Type B pancreatic cell (in vitro differentiated cells): ENCODE data around the gene AK4. TPM values are rescaled to one million over a fixed set of nuclear protein-coding genes. Genes with fewer than 3 reads are reported as not detected.

ENCODE experiments used
- DNase-seq: peaks from one replicate; pipeline ENCODE4 v3.0.0; 2021; ENCODE audit warnings: mixed read lengths; ENCODE audit not compliant: unreplicated experiment; ENCODE audit errors: extremely low spot score
- H3K27ac Mint-ChIP-seq: 2 replicates; pipeline ENCODE4 v1.8.0; 2021; ENCODE audit warnings: mild to moderate bottlenecking, mixed read lengths
- H3K27me3 Mint-ChIP-seq: 2 replicates; pipeline ENCODE4 v1.8.0; 2021; ENCODE audit warnings: mixed read lengths
- H3K36me3 Mint-ChIP-seq: 2 replicates; pipeline ENCODE4 v1.8.0; 2021; ENCODE audit warnings: mixed read lengths
- H3K4me1 Mint-ChIP-seq: one replicate; pipeline ENCODE4 v1.8.0; 2021; ENCODE audit warnings: mixed read lengths; ENCODE audit not compliant: unreplicated experiment
- H3K4me3 Mint-ChIP-seq: 2 replicates; pipeline ENCODE4 v1.8.0; 2021; ENCODE audit warnings: mild to moderate bottlenecking, mixed read lengths
- H3K9me3 Mint-ChIP-seq: 2 replicates; pipeline ENCODE4 v1.8.0; 2021; ENCODE audit warnings: mixed read lengths
- CTCF ChIP-seq: fragments of 200-600 bp; sonication (generic); conservative IDR thresholded peaks from 2 replicates; pipeline ENCODE4 v1.5.0; 2021; ENCODE audit warnings: antibody characterized with exemption, mild to moderate bottlenecking
- total RNA-seq: library from RNA; stranded (reverse); gene quantifications from 2 replicates; pipeline ENCODE4 v1.2.1, GENCODE V29; 2021; ENCODE audit warnings: low replicate concordance

AK4 gene
- total RNA-seq, 1 donor from 2014 or later, result 35.2 TPM

- no peak for TF ChIP-seq CTCF
- H3K36me3 Mint-ChIP-seq, result peaks cover 14% of the 10 kb centered on the region
- H3K27me3 Mint-ChIP-seq, result no peaks in the 10 kb centered on the region
- DNase-seq, result no peak
- no peak overlapping the region for H3K27ac Mint-ChIP-seq
- no peaks in the 10 kb centered on the region for H3K9me3 Mint-ChIP-seq
- no peak overlapping the region for H3K4me3 Mint-ChIP-seq
- peaks cover 9% of the 10 kb centered on the region for H3K4me1 Mint-ChIP-seq
Observed at GRCh38 chr1:65216989-65217388, 69.0 kb downstream of the AK4 start.

GRCh38 chr1:65221638-65222339 is 73.8 kb downstream of the AK4 start:
- TF ChIP-seq CTCF, result no peak
- peaks cover 16% of the 10 kb centered on the region for H3K36me3 Mint-ChIP-seq
- no peaks in the 10 kb centered on the region for H3K9me3 Mint-ChIP-seq
- DNase-seq, result no peak
- no peak overlapping the region for H3K4me3 Mint-ChIP-seq
- no peak overlapping the region for H3K27ac Mint-ChIP-seq
- H3K4me1 Mint-ChIP-seq, result peaks cover 4% of the 10 kb centered on the region
- no peaks in the 10 kb centered on the region for H3K27me3 Mint-ChIP-seq

GRCh38 chr1:65222340-65222940 is 74.4 kb downstream of the AK4 start:
- Mint-ChIP-seq H3K27me3 (no peaks in the 10 kb centered on the region), H3K9me3 (no peaks in the 10 kb centered on the region), H3K4me1 (peaks cover 4% of the 10 kb centered on the region), H3K27ac (no peak overlapping the region), H3K36me3 (peaks cover 16% of the 10 kb centered on the region), H3K4me3 (no peak overlapping the region)
- no peak for TF ChIP-seq CTCF
- no peak for DNase-seq

GRCh38 chr1:65224681-65225091 is 76.7 kb downstream of the AK4 start:
- DNase-seq, result no peak
- peaks cover 12% of the 10 kb centered on the region for H3K36me3 Mint-ChIP-seq
- H3K27ac Mint-ChIP-seq, result no peak overlapping the region
- no peaks in the 10 kb centered on the region for H3K27me3 Mint-ChIP-seq
- H3K9me3 Mint-ChIP-seq, result no peaks in the 10 kb centered on the region
- peaks cover 4% of the 10 kb centered on the region for H3K4me1 Mint-ChIP-seq
- TF ChIP-seq CTCF, result no peak
- H3K4me3 Mint-ChIP-seq, result no peak overlapping the region

- DNase-seq, result no peak
- Mint-ChIP-seq H3K27ac (no peak overlapping the region), H3K36me3 (peaks cover 11% of the 10 kb centered on the region), H3K9me3 (no peaks in the 10 kb centered on the region), H3K27me3 (no peaks in the 10 kb centered on the region), H3K4me1 (peaks cover 4% of the 10 kb centered on the region), H3K4me3 (no peak overlapping the region)
- TF ChIP-seq CTCF, result no peak
Observed at GRCh38 chr1:65225179-65225578, 77.2 kb downstream of the AK4 start.
